ENCODE measurements around the gene EHMT1.

DNA sequence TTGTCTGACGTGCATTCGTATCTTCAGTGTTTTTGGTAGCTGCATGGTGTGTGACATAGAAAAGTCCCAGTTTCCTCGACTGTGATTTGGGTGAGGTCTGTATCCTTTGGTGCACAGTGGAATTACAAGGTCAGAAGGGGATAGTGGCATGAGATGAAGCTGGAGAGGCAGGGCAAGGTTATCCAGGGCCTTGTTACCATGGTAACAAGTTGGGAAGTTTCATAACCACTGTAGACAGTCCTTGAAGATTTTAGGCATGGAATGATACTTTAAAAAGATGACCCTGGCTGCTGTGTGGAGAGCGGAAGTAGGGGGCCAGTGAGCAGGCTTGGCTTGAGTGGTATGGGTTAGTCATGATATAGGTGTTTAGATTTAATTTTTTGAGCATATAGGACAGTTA is 11.9 kb downstream of the EHMT1 start:
- no peak for TF ChIP-seq POLR2AphosphoS5 (IDR thresholded peaks at IDR 0.05; ENCODE audit: low read depth, low read length)
- TF ChIP-seq, protein P1, sequence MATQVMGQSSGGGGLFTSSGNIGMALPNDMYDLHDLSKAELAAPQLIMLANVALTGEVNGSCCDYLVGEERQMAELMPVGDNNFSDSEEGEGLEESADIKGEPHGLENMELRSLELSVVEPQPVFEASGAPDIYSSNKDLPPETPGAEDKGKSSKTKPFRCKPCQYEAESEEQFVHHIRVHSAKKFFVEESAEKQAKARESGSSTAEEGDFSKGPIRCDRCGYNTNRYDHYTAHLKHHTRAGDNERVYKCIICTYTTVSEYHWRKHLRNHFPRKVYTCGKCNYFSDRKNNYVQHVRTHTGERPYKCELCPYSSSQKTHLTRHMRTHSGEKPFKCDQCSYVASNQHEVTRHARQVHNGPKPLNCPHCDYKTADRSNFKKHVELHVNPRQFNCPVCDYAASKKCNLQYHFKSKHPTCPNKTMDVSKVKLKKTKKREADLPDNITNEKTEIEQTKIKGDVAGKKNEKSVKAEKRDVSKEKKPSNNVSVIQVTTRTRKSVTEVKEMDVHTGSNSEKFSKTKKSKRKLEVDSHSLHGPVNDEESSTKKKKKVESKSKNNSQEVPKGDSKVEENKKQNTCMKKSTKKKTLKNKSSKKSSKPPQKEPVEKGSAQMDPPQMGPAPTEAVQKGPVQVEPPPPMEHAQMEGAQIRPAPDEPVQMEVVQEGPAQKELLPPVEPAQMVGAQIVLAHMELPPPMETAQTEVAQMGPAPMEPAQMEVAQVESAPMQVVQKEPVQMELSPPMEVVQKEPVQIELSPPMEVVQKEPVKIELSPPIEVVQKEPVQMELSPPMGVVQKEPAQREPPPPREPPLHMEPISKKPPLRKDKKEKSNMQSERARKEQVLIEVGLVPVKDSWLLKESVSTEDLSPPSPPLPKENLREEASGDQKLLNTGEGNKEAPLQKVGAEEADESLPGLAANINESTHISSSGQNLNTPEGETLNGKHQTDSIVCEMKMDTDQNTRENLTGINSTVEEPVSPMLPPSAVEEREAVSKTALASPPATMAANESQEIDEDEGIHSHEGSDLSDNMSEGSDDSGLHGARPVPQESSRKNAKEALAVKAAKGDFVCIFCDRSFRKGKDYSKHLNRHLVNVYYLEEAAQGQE (IDR thresholded peaks at IDR 0.05; ENCODE audit: insufficient read depth in 1 of 2, low read depth in 2 of 2, low read length in 2 of 2) = no peak
- no peak for TF ChIP-seq TAF1 (IDR thresholded peaks at IDR 0.05; ENCODE audit: borderline replicate concordance, insufficient read depth, low read length)
- TF ChIP-seq SIN3A (IDR thresholded peaks at IDR 0.05; ENCODE audit: borderline replicate concordance, insufficient read depth, low read length) = no peak
- TF ChIP-seq FOXP2 (optimal IDR thresholded peaks at IDR 0.05; ENCODE audit: borderline replicate concordance, extremely low read depth, extremely low read length, insufficient read depth) = no peak
